MV-4-11 (cell line): ENCODE data around the gene FSHB.
"Not testable (repeated sequence)": the region's sequence is repeated elsewhere in the genome, so short reads cannot be mapped to it uniquely, and the experiment has no call there.

Experiments
- DNase-seq: peaks from one replicate; lab custom pipeline; 2025; lab: John Stamatoyannopoulos, UW

Gene FSHB

DNA sequence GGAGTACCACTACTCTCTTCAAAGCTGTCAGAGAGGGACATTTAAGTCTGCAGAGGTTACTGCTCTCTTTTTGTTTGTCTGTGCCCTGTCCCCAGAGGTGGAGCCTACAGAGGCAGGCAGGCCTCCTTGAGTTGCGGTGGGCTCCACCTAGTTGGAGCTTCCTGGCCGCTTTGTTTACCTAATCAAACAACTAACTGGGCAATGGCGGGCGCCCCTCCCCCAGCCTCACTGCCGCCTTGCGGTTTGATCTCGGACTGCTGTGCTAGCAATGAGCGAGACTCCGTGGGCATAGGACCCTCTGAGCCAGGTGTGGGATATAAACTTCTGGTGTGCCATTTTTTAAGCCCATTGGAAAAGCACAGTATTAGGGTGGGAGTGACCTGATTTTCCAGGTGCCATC, 37.8 kb downstream of the FSHB start:
- not testable (repeated sequence) for DNase-seq

DNA sequence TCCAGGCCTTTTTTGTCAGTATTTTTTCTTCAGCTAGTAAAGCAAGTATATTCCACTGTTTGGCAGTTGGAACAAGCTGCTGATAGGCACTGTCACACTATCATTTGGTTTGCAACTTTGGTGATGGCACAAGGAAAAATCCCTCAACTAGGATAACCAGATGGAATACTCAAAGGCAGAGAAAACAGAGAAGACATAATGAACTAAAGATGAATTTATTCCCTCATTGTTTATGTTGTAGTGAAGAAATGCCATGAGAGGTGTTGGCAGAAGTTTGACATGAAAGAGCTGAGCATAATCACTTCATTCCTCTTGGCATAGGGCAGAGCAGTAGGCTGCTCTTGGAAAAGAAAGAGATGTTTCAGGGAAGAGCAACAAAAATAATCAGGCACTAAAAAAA, 39.9 kb downstream of the FSHB start:
- no peak for DNase-seq

DNA sequence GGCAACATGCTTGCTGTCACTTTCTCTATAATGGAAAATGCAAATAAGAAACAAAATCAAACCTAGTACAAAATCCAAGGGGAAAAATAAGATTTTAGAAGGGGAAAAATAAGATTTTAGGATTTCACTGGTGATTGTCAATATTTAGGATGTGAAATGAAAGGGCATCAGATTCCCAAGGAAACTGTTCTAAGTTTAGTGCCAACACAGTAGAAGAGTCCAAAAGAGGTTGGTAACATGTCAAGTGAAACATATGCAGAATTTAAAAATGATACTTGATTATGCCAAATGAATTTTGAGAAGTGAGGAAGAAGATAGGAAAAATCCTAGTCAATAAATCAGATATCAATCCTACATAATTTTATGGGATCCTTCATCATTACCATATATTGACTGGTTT, 46.4 kb downstream of the FSHB start:
- DNase-seq: no peak

DNA sequence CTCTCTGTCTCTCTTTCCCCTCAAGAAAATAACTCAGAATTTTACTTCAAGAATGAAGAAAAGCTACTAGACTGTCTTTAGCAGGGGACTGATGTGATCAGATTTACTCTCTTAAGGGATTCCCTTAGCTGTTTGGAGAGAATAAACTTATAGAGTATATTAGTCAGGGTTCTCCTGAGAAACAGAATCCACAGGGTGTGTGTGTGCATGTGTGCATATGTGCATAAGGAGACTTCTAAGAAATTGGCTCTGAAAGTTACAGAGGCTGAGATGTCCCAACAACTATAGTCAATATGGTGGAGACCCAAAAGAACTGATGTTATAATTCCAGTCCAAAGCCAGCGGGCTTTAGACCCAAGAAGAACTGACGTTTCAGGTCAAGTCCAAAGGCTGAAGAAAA, 49.0 kb downstream of the FSHB start:
- no peak for DNase-seq

DNA sequence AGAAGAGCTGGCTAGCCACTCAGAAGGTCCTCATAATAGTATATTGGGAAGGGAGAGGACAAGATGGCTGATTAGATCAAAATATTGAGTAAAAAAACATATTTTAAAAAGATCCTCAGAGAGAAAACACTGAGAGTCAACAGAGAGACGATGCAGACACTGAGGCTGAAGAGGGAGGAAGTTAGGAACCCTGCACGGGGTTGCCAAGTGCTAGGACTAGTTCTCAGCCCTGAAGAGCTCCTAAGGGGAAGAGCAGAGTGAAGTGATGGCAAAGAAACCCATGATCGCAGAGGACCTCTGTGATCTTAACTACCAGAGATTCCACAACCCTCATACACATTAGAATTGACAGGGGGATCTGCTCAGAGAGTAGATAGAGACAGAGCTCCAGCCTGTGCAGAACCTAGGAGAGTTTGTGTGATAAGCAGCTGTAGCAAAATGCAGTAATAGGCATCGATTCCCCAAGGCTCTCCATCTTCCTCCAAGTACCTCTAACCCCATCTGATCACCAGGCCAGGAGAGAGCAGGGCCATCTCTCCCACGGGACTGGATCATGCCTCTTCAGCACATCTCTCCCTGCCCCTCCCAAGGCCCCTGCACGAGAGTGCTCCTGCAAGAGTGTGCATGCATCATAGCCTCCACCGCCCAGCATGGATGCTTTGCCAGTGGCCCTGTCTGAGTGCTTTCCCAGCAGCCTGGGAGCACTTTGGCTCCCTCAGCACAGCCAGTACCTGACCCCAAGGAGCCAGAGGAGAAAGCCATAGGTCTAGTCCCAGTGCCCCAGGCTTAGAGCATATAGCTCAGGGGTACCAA, 50.9 kb downstream of the FSHB start:
- DNase-seq: no peak

DNA sequence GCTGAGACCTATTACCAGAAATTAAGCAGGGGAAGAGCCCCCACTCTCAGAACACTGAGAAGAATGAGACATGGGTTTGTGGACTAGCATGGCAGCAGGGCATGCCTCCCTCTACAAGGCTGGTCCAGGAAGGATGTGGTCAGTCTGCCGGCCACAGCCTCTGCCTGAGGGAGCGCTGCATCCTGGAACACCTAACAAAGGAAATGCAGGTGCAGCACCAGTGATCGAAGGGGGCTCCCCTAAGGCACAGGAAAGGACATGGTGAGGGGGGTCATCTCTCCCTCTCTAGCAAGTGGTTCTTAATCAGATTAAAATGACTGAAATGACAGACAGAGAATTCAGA, 51.4 kb downstream of the FSHB start:
- no peak for DNase-seq
